HG02571 (cell line): ENCODE measurements around the gene TFIP11.
"Not testable (repeated sequence)": the region's sequence is repeated elsewhere in the genome, so short reads cannot be mapped to it uniquely, and the experiment has no call there.

Experiments
- ATAC-seq: cut with Tn5 transposase; IDR thresholded peaks from one replicate; pipeline ENCODE4 v1.9.1; 2021; ENCODE audit warnings: mild to moderate bottlenecking, moderate library complexity; ENCODE audit not compliant: unreplicated experiment

TFIP11 gene

DNA sequence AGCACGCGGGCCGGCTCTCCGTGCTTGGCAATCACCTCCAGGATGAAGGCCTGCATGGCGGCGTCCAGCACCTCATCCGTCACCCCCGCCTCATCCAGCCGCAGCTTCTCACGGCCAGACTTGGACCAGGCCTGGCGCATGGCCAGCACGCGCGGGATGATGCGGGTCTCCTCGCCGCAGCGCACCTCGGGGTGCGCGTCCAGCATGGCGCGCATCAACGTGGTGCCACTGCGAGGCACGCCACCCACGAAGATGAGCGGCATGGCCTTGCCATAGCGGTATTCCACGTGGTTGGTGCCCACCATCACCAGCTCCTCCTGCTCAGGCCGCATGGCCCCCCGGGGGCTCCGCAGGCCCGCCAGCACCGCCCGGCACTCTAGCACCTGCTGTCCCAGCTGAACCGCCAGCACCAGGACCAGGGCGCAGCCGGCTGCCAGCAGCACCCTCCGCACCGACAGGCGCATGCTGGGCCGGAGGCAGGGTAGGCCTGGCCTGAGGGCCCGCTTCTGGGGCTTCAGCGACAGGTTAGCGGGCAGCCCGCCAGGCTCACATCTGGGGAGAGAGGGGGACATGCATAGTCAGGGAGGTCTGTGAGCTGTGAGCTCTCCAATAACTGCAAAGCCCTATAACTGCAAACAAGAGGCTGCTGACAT lies 29.0 kb upstream of the TFIP11 start:
- ATAC-seq = no peak

GRCh38 chr22:26540119-26540518 lies 27.8 kb upstream of the TFIP11 start:
- no peak for ATAC-seq

- ATAC-seq = no peak
Measured at GRCh38 chr22:26536762-26537134, 24.5 kb upstream of the TFIP11 start.

DNA sequence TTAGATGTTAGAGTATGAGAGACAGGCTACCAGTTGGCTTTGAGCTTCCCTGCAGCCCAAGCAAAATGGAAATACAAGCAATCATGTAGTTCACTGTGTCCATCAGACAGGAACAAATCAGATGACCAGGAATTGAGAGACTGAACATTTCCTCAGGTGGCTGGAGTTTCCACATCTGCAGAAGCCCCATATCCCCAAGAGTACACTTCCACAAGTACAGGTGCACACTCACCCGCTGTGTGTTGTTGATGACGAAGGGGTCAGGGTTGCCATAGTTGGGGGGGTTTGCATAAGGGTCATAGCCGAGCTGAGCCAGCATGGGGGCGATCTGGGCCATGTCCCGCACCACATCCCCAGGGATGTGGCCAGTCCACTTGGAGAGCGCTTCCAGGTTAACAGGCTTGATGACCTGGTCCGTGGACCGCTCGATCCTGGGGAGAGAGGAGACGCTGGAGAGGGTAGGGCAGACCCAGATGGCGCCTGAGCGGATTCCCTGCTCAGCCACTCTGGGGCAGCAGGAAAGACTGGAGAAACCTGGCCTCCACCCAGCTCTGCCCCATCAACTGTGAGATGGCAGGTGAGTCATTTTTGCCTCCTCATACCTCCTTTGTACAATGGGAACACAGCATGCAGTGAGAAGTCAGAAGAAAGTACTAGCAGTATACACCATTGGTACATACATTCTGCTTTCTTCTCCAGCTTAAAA lies 23.9 kb upstream of the TFIP11 start:
- ATAC-seq = no peak

DNA sequence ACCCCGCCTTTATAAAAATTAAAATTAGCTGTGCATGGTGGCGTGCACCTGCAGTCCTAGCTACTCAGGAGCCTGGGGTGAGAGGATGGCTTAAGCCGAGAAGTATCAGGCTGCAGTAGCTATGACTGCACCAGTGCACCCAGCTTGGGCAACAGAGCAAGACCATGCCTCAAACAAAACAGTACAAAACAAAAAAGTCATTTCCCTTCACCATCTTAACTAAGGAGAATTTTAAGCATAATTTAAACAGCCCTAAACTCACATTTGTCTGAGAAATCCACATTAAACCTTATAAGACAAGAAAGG lies 23.3 kb upstream of the TFIP11 start:
- no peak for ATAC-seq

GRCh38 chr22:26534874-26535602 lies 22.8 kb upstream of the TFIP11 start:
- ATAC-seq = no peak

GRCh38 chr22:26534171-26534855 lies 22.0 kb upstream of the TFIP11 start:
- ATAC-seq = no peak

DNA sequence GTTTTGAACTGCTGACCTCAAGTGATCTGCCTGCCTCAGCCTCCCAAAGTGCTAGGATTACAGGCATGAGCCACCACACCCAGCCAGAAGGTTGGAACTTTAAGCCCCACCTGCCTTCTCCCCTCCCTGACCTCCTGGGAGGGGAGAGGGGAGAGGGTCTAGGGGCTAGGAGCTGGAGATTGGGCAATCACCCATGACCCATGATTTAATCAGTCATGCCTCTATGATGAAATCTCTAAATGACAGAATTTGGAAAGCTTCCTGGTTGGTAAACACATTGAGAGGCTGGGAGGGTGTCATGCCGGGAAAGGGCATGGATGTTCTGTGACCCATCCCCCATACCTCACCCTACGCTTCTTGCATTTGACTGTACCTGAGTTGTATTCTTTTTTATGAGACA lies 17.1 kb upstream of the TFIP11 start:
- ATAC-seq = no peak

DNA sequence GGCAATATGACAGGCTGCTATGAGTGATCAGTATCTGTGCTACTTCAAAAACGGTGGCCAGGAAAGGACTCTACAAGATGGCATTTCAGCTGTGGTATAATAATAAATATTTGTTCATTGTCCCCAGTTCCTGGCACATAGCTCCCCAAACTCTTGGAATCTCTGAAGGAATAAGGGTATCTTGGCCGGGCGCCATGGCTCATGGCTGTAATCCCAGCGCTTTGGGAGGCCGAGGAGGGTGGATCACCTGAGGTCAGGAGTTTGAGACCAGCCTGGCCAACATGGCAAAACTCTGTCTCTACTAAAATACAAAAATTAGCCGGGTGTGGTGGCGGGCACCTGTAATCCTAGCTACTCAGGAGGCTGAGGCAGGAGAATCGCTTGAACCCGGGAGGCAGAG lies 16.2 kb upstream of the TFIP11 start:
- not testable (repeated sequence) for ATAC-seq

DNA sequence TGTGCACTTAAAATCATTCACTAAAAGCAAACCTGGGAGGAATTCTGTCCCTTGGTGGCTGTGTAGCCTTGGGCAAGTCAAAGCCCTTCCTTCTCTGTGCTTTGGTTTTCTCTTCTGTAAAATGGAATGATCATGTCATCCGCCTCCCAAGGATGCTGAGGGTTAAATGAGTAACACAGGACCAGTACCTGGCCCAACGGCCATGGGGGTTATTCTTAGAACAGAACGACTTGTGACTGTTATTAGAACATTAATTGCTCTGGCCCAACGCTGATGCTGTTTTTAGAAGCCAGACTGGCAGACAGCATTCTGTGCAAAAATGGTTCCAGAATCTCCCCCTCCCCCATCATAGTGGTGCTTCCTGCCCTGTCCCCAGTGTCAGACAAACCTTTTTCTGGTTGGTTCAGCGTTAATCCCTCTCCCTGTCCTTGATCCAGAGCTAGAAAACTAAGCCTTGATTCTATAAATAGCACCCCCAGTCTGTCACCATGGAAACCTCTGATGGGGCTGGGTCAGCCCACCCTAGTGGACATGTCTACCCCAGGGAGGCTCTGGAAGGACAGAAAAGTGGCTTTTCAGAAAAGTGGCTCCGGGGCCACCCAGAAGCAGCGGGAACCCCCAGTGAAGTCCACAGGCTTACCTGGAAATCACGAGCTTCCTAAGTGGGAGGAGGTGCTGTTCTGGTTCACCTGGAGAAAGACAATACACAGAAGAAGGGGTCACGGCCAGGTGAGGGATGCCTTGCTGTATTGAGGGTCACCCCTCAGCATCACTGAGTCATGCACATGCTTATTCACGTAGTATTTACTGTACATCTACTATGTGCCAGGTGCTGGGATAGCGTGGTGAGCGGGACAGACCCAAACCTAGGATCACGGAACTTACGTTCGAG lies 15.5 kb upstream of the TFIP11 start:
- no peak for ATAC-seq

DNA sequence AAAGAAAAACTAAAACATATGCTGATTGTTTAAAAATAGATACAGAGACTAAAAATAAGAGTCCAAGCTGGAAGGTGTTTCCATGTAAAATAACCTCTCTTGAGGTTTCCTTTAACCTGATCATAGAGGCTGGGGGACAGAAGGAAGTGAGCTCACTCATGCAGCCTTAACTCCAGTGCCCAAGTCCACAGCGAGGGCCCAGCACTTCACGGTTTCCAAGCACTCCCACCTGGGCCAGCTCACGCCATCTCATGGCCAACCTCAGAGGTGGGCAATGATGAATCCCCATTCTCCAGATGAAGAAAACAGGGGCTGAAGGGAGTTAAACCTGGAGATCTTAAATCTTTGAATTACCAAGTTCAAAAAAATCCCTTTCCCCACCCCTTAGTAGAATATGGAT lies 14.9 kb upstream of the TFIP11 start:
- no peak for ATAC-seq

GRCh38 chr22:26525946-26526564 lies 13.8 kb upstream of the TFIP11 start:
- no peak for ATAC-seq

- no peak for ATAC-seq
Measured at GRCh38 chr22:26524870-26525269, 12.6 kb upstream of the TFIP11 start.

DNA sequence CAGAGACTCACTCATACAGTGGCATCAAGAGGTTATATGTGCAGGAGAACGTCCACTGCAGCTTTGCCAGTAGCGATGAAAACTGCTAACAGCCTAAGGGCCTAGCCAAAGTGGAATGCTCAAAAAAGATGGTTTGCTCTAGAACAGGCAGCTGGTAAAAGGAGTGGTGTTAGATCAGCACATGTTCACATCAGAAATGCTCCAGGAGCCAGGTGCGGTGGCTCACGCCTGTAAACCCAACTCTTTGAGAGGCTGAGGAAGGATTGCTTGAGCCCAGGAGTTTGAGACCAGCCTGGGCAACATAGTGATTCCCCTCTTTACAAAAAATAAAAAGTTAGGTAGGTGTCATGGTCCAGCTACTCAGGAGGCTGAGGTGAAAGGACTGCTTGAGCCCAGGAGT lies 10.3 kb upstream of the TFIP11 start:
- ATAC-seq = no peak

- no peak for ATAC-seq
Measured at GRCh38 chr22:26522012-26522411, 9.7 kb upstream of the TFIP11 start.

- no peak for ATAC-seq
Measured at GRCh38 chr22:26517429-26517828, 5.2 kb upstream of the TFIP11 start.

DNA sequence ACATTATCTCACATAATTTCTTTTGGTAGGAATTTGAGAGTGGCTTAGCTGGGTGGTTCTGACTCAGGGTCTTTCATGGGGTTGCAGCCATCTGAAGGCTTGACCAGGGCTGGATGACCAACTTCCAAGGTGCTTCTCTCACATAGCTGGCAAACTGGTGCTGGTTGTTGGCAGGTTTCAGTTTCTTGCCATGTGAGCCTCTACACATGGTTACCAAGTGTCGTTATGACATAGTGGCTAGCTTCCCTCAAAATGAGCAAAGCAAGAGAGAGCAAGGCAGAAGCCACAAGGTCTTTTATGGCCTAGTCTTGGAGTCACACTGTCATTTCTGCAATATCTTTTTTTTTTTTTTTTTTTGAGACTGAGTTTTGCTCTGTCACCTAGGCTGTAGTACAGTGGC lies 4.2 kb upstream of the TFIP11 start:
- ATAC-seq = no peak

GRCh38 chr22:26515931-26516330 lies 3.7 kb upstream of the TFIP11 start:
- ATAC-seq = no peak

DNA sequence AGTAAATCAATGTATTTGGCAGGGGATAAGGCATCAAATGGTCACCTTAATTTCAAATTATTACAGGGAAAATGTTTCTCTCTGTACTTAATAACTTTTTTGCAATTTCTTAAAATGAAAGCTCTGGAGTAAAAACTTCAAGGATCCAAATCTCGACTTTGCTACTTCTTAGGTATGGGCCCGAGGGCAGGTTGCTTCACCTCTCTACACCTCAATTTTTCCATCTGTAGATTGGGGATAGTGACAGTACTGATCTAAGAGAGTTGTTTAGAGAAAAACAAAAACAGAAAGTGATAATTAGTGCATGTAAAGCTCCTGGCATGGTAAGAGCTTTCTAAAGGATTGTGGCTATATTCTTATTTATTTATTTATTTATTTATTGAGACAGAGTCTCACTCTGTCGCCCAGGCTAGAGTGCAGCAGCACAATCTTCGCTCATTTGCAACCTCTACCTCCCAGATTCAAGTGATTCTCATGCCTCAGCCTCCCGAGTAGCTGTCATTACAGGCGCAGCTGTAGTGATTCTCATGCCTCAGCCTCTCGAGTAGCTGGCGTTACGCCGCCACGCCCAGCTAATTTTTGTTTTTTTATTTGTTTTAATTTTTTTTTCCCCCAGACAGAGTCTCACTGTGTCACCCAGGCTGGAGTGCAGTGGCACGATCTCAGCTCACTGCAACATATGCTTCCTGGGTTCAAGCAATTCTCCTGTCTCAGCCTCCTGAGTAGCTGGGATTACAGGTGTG lies 2.3 kb upstream of the TFIP11 start:
- no peak for ATAC-seq

DNA sequence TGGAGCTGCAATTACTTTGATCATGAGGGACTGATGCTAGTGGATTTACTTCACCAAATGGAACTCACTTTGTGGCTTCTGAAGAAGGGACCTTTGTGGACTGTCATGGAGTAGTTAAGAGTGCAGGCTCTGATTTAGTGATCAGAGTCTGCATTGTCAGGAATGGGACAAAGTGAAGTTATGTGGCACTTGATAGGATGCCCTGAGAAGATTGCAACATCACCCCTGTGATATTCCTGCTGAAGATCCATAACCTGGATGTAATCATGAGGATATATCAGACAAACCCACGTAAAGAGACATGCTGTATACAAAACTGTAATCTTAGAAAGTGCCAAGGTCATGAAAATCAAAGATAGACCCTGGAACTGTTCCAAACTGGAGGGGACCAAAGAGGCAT lies 1.6 kb upstream of the TFIP11 start:
- ATAC-seq = no peak
